Kidney (tissue), 14 donors: ENCODE measurements around the gene CCDC15. TPM values are rescaled to one million over a fixed set of nuclear protein-coding genes. Genes with fewer than 3 reads are reported as not detected.

Experiments used
- DNase-seq, 5 donors: peaks; one replicate each; pipeline ENCODE4 v3.0.0-alpha.2; 2013 to 2020
- FAIRE-seq: peaks from 2 replicates; lab custom pipeline; 2012; peaks lifted over from hg19 to GRCh38; lab: Jason Lieb, UNC
- H3K27ac ChIP-seq, 2 donors: one replicate each; pipeline ENCODE4 v1.7.0; 2013; ENCODE audit warnings: low read depth in 2 of 2, low read length in 2 of 2, inconsistent platforms in 1 of 2
- H3K27me3 ChIP-seq: one replicate; pipeline ENCODE4 v1.7.1; 2013; ENCODE audit warnings: low read length, inconsistent platforms; ENCODE audit not compliant: control insufficient read depth, insufficient read depth
- H3K36me3 ChIP-seq, 3 donors: one replicate each; pipeline versions ENCODE4 v1.7.0 to v1.7.1; 2013; ENCODE audit warnings: low read length in 3 of 3, control low read depth in 1 of 3, inconsistent platforms in 1 of 3; ENCODE audit not compliant: insufficient read depth in 3 of 3, control insufficient read depth in 2 of 3
- H3K4me1 ChIP-seq, 3 donors: one replicate each; pipeline versions ENCODE4 v1.7.0 to v1.7.1; 2013; ENCODE audit warnings: low read length in 3 of 3, inconsistent platforms in 1 of 3, low read depth in 1 of 3; ENCODE audit not compliant: control insufficient read depth in 2 of 3, insufficient read depth in 2 of 3
- H3K4me3 ChIP-seq, 3 donors: one replicate each; pipeline versions ENCODE4 v1.7.0 to v1.8.1; 2013; ENCODE audit warnings: low read length in 3 of 3, control low read depth in 1 of 3, inconsistent platforms in 1 of 3
- H3K9ac ChIP-seq, 3 donors: one replicate each; pipeline versions ENCODE4 v1.7.0 to v1.7.1; 2013; ENCODE audit warnings: low read length in 3 of 3, control low read depth in 1 of 3, inconsistent platforms in 1 of 3
- H3K9me3 ChIP-seq, 3 donors: one replicate each; pipeline versions ENCODE4 v1.7.0 to v1.7.1; 2013; ENCODE audit warnings: low read length in 3 of 3, control low read depth in 1 of 3, inconsistent platforms in 1 of 3; ENCODE audit not compliant: control insufficient read depth in 2 of 3, insufficient read depth in 1 of 3
- CTCF ChIP-seq: IDR thresholded peaks from 3 replicates; pipeline ENCODE4 v1.5.1; 2012; ENCODE audit warnings: mild to moderate bottlenecking, moderate library complexity, borderline replicate concordance; ENCODE audit not compliant: insufficient read depth; ENCODE audit errors: extremely low read depth
- intact Hi-C: fragments of 100-400 bp; cut with DNase I; formaldehyde crosslinking; loops from one replicate; pipeline ENCODE4 v1.11.1; 2022
- polyA plus RNA-seq: library from polyadenylated mRNA; stranded (reverse); fragments of 350-450 nt; fragmentation: Illumina TruSeq; extraction: RNeasy Lipid Tissue Mini Kit (QIAGEN cat#74804); gene quantifications from one replicate; pipeline ENCODE4 v1.2.3, GENCODE V29; 2014; ENCODE audit warnings: low read depth, low replicate concordance; ENCODE audit not compliant: insufficient read depth
- total RNA-seq: library from RNA; stranded (reverse); fragmentation: NEBNext Ultra II Directional; extraction: Animal tissue kit (Norgen Biotek cat#: 25700); gene quantifications from one replicate; pipeline ENCODE4 v1.2.1, GENCODE V29; 2021
- donor health status: control.
- donor health status: control.
- donor health status: control.
- donor health status: control.
- donor health status: control.
- donor health status: DM: yes; HTN: yes; CAD: no.
- donor health status: Normal renal cell carcinoma (clear cell type).

The CCDC15 gene
- total and polyA plus RNA-seq, 2 donors from 2014 or later: 0.22 to 1.5 TPM

DNA sequence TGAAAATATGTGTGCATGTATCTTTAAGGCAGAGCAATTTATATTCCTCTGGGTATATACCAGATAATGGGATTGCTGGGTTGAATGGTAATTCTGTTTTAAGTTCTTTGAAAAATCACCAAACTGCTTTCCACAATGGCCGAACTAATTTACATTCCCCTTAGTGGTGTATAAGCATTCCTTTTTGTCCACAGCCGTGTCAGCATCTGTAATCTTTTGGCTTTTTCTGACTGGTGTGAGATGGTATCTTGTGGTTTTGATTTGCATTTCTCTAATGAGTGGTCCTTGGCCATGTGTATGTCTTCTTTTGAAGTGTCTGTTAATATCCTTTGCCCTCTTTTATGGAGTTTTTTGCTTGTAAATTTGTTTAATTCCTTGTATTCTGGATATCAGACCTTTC lies 24.3 kb downstream of the CCDC15 start:
- H3K4me1 ChIP-seq: no peaks in the 10 kb centered on the region
- no peak overlapping the region for H3K27ac ChIP-seq
- no peak overlapping the region for H3K9ac ChIP-seq
- no peaks in the 10 kb centered on the region for H3K36me3 ChIP-seq
- no peak for FAIRE-seq
- intact Hi-C loops: no loop called here
- TF ChIP-seq CTCF: no peak
- H3K4me3 ChIP-seq: no peak overlapping the region
- DNase-seq: no peak
- H3K27me3 ChIP-seq: no peaks in the 10 kb centered on the region
- peaks cover 0 to 9% (median 2%) of the 10 kb centered on the region in 3 donors for H3K9me3 ChIP-seq

DNA sequence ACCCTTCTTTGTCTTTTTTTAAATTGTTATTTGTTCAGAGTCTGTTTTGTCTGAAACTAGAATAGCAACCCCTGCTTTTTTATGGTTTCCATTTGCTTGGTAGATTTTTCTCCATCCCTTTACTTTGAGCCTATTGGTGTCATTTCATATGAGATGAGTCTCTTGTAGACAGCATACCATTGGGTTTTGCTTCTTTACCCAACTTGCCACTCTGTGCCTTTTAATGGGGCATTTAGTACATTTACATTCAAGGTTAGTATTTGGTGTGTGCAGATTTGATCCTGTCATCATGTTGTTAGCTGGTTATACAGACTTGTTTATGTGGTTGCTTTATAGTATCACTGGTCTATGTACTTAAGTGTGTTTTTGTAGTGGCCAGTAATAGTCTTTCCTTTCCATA lies 28.0 kb downstream of the CCDC15 start:
- H3K4me1 ChIP-seq: no peaks in the 10 kb centered on the region
- intact Hi-C loops: no loop called here
- no peak overlapping the region for H3K4me3 ChIP-seq
- no peak for TF ChIP-seq CTCF
- no peaks in the 10 kb centered on the region for H3K36me3 ChIP-seq
- FAIRE-seq (no peak), DNase-seq (no peak)
- no peak overlapping the region for H3K27ac ChIP-seq
- no peaks in the 10 kb centered on the region for H3K27me3 ChIP-seq
- no peak overlapping the region for H3K9ac ChIP-seq
- peaks cover 0 to 9% (median 2%) of the 10 kb centered on the region in 3 donors for H3K9me3 ChIP-seq

GRCh38 chr11:124983674-124984511 lies 29.9 kb downstream of the CCDC15 start:
- no peak for TF ChIP-seq CTCF
- intact Hi-C loops: no loop called here
- Histone ChIP-seq H3K36me3 (no peaks in the 10 kb centered on the region), H3K4me1 (no peaks in the 10 kb centered on the region), H3K9me3 (peaks cover 0 to 9% (median 2%) of the 10 kb centered on the region in 3 donors), H3K9ac (no peak overlapping the region), H3K4me3 (no peak overlapping the region), H3K27me3 (no peaks in the 10 kb centered on the region), H3K27ac (no peak overlapping the region)
- peak in 1 of 5 donors; percentile 59 for DNase-seq
- no peak for FAIRE-seq

DNA sequence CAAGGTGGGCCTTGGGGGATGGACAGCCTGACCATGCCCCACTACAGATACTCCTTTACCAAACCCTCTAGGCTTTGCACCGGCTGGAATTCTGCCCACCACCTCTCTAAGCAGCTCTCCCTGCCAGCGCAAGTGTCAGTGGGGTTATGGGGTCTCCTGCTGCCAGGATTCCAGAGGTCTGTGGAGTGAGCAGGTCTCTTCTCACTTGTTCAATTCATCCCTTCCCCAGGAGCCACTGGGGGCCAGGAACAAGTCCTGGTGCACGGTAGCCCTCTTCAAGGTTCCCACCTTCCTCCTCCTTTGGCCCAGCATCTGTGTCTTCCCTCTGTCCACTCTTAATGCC lies 30.5 kb downstream of the CCDC15 start:
- DNase-seq (peak in 1 of 5 donors; percentile 23), FAIRE-seq (no peak)
- intact Hi-C loops: no loop called here
- H3K9me3 ChIP-seq: peaks cover 0 to 9% (median 2%) of the 10 kb centered on the region in 3 donors
- no peaks in the 10 kb centered on the region for H3K4me1 ChIP-seq
- H3K9ac ChIP-seq: no peak overlapping the region
- no peak overlapping the region for H3K27ac ChIP-seq
- no peaks in the 10 kb centered on the region for H3K36me3 ChIP-seq
- TF ChIP-seq CTCF: no peak
- H3K4me3 ChIP-seq: no peak overlapping the region
- H3K27me3 ChIP-seq: no peaks in the 10 kb centered on the region
